SK-N-SH (cell line): ENCODE data around the gene CKS2. TPM values are rescaled to one million over a fixed set of nuclear protein-coding genes. Genes with fewer than 3 reads are reported as not detected.

Experiments
- CTCF ChIA-PET: fragments of 300-600, 350-600 bp; formaldehyde crosslinking; extraction: SDS; loops from one replicate; lab custom pipeline; 2021; lab: Yijun Ruan, JAX
- POLR2A ChIA-PET: fragments of 350-600 bp; sonication (Branson Sonifier 250); formaldehyde crosslinking; extraction: SDS; loops from one replicate; lab custom pipeline; 2020; ENCODE audit warnings: antibody characterized with exemption, inconsistent platforms; lab: Yijun Ruan, JAX
- DNase-seq: peaks from one replicate; pipeline ENCODE4 v3.0.0; 2012
- H2AFZ ChIP-seq: fragments of 200-600 bp; sonication (generic); 2 replicates; pipeline ENCODE4 v1.8.1; 2016; ENCODE audit warnings: antibody characterized with exemption, mild to moderate bottlenecking, low read depth
- H3F3A ChIP-seq: fragments of 200-600 bp; sonication (generic); replicated peaks from 2 replicates; pipeline ENCODE3; 2016; ENCODE audit warnings: antibody characterized with exemption, mild to moderate bottlenecking; ENCODE audit not compliant: insufficient read depth
- H3K27ac ChIP-seq, 2 experiments: fragments of 200-500 bp in 1 of 2; fragments of 200-600 bp in 1 of 2; sonication (Bioruptor generic) in 1 of 2; sonication (generic), shearing (Covaris generic) in 1 of 2; 2 replicates each; pipeline versions ENCODE4 v1.5.1 to v1.6.1; 2014 to 2016; ENCODE audit warnings: low read depth in 2 of 2, inconsistent platforms in 1 of 2, low read length in 1 of 2, mild to moderate bottlenecking in 1 of 2, mixed read lengths in 1 of 2
- H3K27me3 ChIP-seq: fragments of 200-600 bp; sonication (generic), shearing (Covaris generic); 2 replicates; pipeline ENCODE4 v1.6.1; 2016; ENCODE audit warnings: mixed run types; ENCODE audit not compliant: insufficient read depth
- H3K36me3 ChIP-seq, 2 experiments: fragments of 200-500 bp in 1 of 2; fragments of 200-600 bp in 1 of 2; sonication (Bioruptor generic) in 1 of 2; sonication (generic) in 1 of 2; replicated peaks in 1 of 2; 2 replicates each; pipeline versions ENCODE3 to v1.5.1; 2014 to 2016; ENCODE audit warnings: low read length in 1 of 2, mild to moderate bottlenecking in 1 of 2; ENCODE audit not compliant: insufficient read depth in 2 of 2, control insufficient read depth in 1 of 2
- H3K4me1 ChIP-seq, 2 experiments: fragments of 200-500 bp in 1 of 2; fragments of 200-600 bp in 1 of 2; sonication (Bioruptor generic) in 1 of 2; sonication (generic), shearing (Covaris generic) in 1 of 2; 2 replicates each; pipeline versions ENCODE4 v1.5.1 to v1.6.1; 2014 to 2016; ENCODE audit warnings: low read depth in 1 of 2, low read length in 1 of 2, mixed run types in 1 of 2; ENCODE audit not compliant: insufficient read depth in 2 of 2, control insufficient read depth in 1 of 2
- H3K4me2 ChIP-seq: fragments of 200-600 bp; sonication (generic), shearing (Covaris generic); 2 replicates; pipeline ENCODE4 v1.6.1; 2017; ENCODE audit warnings: mixed run types
- H3K4me3 ChIP-seq, 2 experiments: fragments of 200-500 bp in 1 of 2; fragments of 200-600 bp in 1 of 2; sonication (Bioruptor generic) in 1 of 2; sonication (generic), shearing (Covaris generic) in 1 of 2; 2 replicates each; pipeline versions ENCODE4 v1.5.1 to v1.8.1; 2014 to 2016; ENCODE audit warnings: low read depth in 2 of 2, inconsistent platforms in 1 of 2, low read length in 1 of 2, mild to moderate bottlenecking in 1 of 2, mixed read lengths in 1 of 2, moderate library complexity in 1 of 2
- H3K79me2 ChIP-seq: fragments of 200-600 bp; sonication (generic); 2 replicates; pipeline ENCODE4 v1.8.1; 2017; ENCODE audit warnings: mild to moderate bottlenecking; ENCODE audit not compliant: insufficient read depth
- H3K9ac ChIP-seq: fragments of 200-600 bp; sonication (generic); 2 replicates; pipeline ENCODE4 v1.6.1; 2017; ENCODE audit warnings: mixed run types
- H3K9me2 ChIP-seq: fragments of 200-600 bp; sonication (generic); 2 replicates; pipeline ENCODE4 v1.6.1; 2017; ENCODE audit warnings: mixed run types
- H3K9me3 ChIP-seq: fragments of 200-600 bp; sonication (generic); 2 replicates; pipeline ENCODE4 v1.6.1; 2017; ENCODE audit warnings: mixed run types, mild to moderate bottlenecking, moderate library complexity
- H4K20me1 ChIP-seq: fragments of 200-600 bp; sonication (generic); 2 replicates; pipeline ENCODE4 v1.6.1; 2017; ENCODE audit warnings: mild to moderate bottlenecking, mixed run types; ENCODE audit not compliant: insufficient read depth
- CHD2 ChIP-seq: fragments of 150-350 bp; IDR thresholded peaks from 2 replicates; pipeline ENCODE4 v1.6.1; 2018; ENCODE audit warnings: low read length; ENCODE audit not compliant: partially characterized antibody
- ELF1 ChIP-seq: IDR thresholded peaks from 2 replicates; pipeline ENCODE4 v1.4.0; 2012
- EZH2phosphoT487 ChIP-seq: fragments of 200-600 bp; sonication (generic); IDR thresholded peaks from 2 replicates; pipeline ENCODE4 v1.6.1; 2017; ENCODE audit warnings: low read depth, mixed run types, mild to moderate bottlenecking, antibody characterized with exemption, moderate library complexity, borderline replicate concordance
- RAD21 ChIP-seq: IDR thresholded peaks from 2 replicates; pipeline ENCODE4 v1.6.1; 2012; ENCODE audit warnings: mild to moderate bottlenecking, low read length
- SIN3A ChIP-seq: IDR thresholded peaks from 2 replicates; pipeline ENCODE4 v1.6.1; 2012; ENCODE audit warnings: low read depth, mild to moderate bottlenecking, low read length, moderate library complexity, borderline replicate concordance
- SMC3 ChIP-seq: IDR thresholded peaks from 2 replicates; pipeline ENCODE4 v1.6.1; 2012; ENCODE audit warnings: low read depth, low read length, improper control_type of control experiment
- TAF1 ChIP-seq: IDR thresholded peaks from 2 replicates; pipeline ENCODE4 v1.6.1; 2012; ENCODE audit warnings: low read depth, mild to moderate bottlenecking, low read length, moderate library complexity, borderline replicate concordance
- TCF12 ChIP-seq: IDR thresholded peaks from 2 replicates; pipeline ENCODE4 v1.4.0; 2012
- TEAD4 ChIP-seq: IDR thresholded peaks from 2 replicates; pipeline ENCODE4 v1.4.0; 2012; ENCODE audit warnings: mild to moderate bottlenecking, borderline replicate concordance; ENCODE audit not compliant: insufficient read depth
- YY1 ChIP-seq: IDR thresholded peaks from 2 replicates; pipeline ENCODE4 v1.4.0; 2012; ENCODE audit warnings: low read depth, mild to moderate bottlenecking
- ZBTB33 ChIP-seq: IDR thresholded peaks from 2 replicates; pipeline ENCODE4 v1.4.0; 2012; ENCODE audit warnings: low read depth, borderline replicate concordance
- WGBS: methylation state at CpG from one replicate; pipeline ENCODE4 v1.1.6; 2017; ENCODE audit warnings: low lambda C conversion rate; 5-methylcytosine and 5-hydroxymethylcytosine counted together
- polyA plus RNA-seq, 3 experiments: library from polyadenylated mRNA; depleted of rRNA; stranded (reverse); fragments of >200 nt; gene quantifications; 2 replicates each; pipeline ENCODE4 v1.2.3, GENCODE V29; 2012

The CKS2 gene
- polyA plus RNA-seq, 1 of the 3 experiments (the other 2 are of a cell fraction): 362 TPM

GRCh38 chr9:89305868-89306267, 5.1 kb upstream of the CKS2 start (continued):
- no peak for TF ChIP-seq TCF12

GRCh38 chr9:89309166-89309565, 1.8 kb upstream of the CKS2 start:
- H3K27ac ChIP-seq: 0 out of 4 replicates have a peak overlapping the region, but pooled peaks of 1 of the 2 experiments have one; percentile 96
- TF ChIP-seq TEAD4: no peak
- no peak for TF ChIP-seq RAD21
- TF ChIP-seq ELF1: no peak
- no peak for TF ChIP-seq EZH2phosphoT487
- TF ChIP-seq SIN3A: no peak
- TF ChIP-seq CHD2: no peak
- H3K4me2 ChIP-seq: peak overlapping the region; percentile 89; the same call in 1 of the 2 replicates
- 89% methylated on average over 6 of the region's 6 CpGs for WGBS
- peaks cover 41% of the 10 kb centered on the region for H3K79me2 ChIP-seq
- peaks cover 12% of the 10 kb centered on the region for H3F3A ChIP-seq
- no peaks in the 10 kb centered on the region for H3K27me3 ChIP-seq
- no peak overlapping the region; a peak in 1 of 4 replicates for H3K4me3 ChIP-seq
- ChIA-PET POLR2A (no interaction called here), CTCF (interaction anchor here (0.6 kb wide), 1 partner anchor 15 kb away, joined by 3 read pairs; no protein-coding TSS in a partner anchor)
- H3K9me2 ChIP-seq: no peaks in the 10 kb centered on the region
- no peaks in the 10 kb centered on the region for H3K9me3 ChIP-seq
- H3K36me3 ChIP-seq: peaks cover 2 to 3% of the 10 kb centered on the region in 2 experiments
- H3K9ac ChIP-seq: 0 out of 2 replicates have a peak overlapping the region, but pooled peaks have one; percentile 98
- H2AFZ ChIP-seq: no peak overlapping the region
- peaks cover 20% of the 10 kb centered on the region; the same call in 1 of the 2 replicates for H4K20me1 ChIP-seq
- no peak for DNase-seq
- H3K4me1 ChIP-seq: peaks cover 6 to 16% of the 10 kb centered on the region in 2 experiments; a peak in 3 of 4 replicates

- Histone ChIP-seq H3K4me1 (peaks cover 6 to 16% of the 10 kb centered on the region in 2 experiments; a peak in 3 of 4 replicates), H4K20me1 (peaks cover 26% of the 10 kb centered on the region; the same call in 1 of the 2 replicates), H3K27me3 (no peaks in the 10 kb centered on the region), H3K4me3 (peak overlapping the region; percentile 69 to 82), H3K4me2 (peak overlapping the region; percentile 89), H3K9ac (peak overlapping the region; percentile 98), H3K79me2 (peaks cover 48% of the 10 kb centered on the region), H3K27ac (peak overlapping the region; percentile 96 to 98), H2AFZ (no peak overlapping the region), H3F3A (peaks cover 14% of the 10 kb centered on the region), H3K36me3 (peaks cover 3 to 8% of the 10 kb centered on the region in 2 experiments), H3K9me3 (no peaks in the 10 kb centered on the region), H3K9me2 (no peaks in the 10 kb centered on the region)
- ChIA-PET POLR2A (interaction anchor here (0.7 to 1.2 kb wide), 8 partner anchors 9 to 239 kb away, joined by 3 to 10 read pairs (median 3); partner anchors contain the start of genes SECISBP2 and SHC3), CTCF (interaction anchor here (0.6 to 1.2 kb wide), 4 partner anchors 9 to 134 kb away, joined by 3 to 5 read pairs (median 3); partner anchors contain the start of gene SECISBP2)
- TF ChIP-seq SIN3A: no peak
- TF ChIP-seq YY1: no peak
- TF ChIP-seq SMC3: no peak
- no peak for TF ChIP-seq TAF1
- TF ChIP-seq ZBTB33: no peak
- WGBS: 45% methylated on average over 12 of the region's 23 CpGs
- DNase-seq: peak; percentile 11
These were observed 1.2 kb upstream of the CKS2 start for GRCh38 chr9:89309608-89310474.
